Bladder microvascular endothelial cell (primary cell): Measurements from ENCODE around the gene CCDC157. TPM values are rescaled to one million over a fixed set of nuclear protein-coding genes. Genes with fewer than 3 reads are reported as not detected.

Experiments used
- total RNA-seq: library from RNA; depleted of rRNA; stranded (reverse); fragments of >200 nt; gene quantifications from 2 replicates; pipeline ENCODE4 v1.2.3, GENCODE V29; 2014

The CCDC157 gene
- 0.81 and 1.1 TPM in 2 replicates for total RNA-seq

DNA sequence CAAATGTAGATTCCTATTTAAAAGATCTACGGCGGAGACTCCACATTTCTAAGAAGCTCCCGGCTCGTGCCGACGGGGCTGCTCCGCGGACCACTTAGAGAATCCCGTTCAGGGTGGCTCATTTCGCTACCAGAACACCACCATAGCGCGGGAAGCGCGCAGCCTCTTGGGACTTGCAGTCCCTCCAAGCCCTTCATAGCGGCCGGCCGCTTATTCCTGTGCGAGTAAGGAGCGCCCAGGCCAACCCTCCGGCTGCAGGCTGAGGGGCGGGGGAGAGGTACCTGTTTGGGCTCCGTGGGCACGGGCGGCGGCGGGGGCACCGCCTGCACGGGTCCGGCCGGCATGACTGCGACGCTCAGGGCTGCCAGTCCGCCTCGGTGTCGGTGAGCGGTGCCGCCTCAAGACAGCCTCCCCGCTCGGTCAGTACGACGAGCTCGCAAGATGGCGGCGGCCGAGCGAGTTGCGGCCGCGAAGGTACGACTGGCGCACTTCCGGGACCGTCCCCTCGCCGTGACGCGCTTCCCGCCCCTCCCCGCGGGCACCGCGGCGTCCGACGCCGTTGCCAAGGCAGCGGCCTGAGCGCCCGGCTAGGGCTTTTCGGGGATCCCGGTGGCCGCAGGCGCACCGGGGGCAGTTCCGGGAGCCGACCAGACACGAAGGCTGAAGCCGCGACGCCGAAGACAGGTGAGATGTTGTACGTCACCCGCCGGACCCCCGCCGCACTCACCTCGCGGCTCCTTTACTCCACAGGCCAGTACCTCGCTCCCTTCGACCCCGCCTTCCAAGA is at the start of gene CCDC157, which contains the start of gene SF3A1:
Gene CCDC157 (plus strand): TSS at position 559 of the 787 bp plus-strand sequence. CDS start 8,994 bp downstream, outside the sequence.
Gene SF3A1 (minus strand): TSS at position 446 of the 787 bp plus-strand sequence. CDS start 102 bp downstream, at position 344.

DNA sequence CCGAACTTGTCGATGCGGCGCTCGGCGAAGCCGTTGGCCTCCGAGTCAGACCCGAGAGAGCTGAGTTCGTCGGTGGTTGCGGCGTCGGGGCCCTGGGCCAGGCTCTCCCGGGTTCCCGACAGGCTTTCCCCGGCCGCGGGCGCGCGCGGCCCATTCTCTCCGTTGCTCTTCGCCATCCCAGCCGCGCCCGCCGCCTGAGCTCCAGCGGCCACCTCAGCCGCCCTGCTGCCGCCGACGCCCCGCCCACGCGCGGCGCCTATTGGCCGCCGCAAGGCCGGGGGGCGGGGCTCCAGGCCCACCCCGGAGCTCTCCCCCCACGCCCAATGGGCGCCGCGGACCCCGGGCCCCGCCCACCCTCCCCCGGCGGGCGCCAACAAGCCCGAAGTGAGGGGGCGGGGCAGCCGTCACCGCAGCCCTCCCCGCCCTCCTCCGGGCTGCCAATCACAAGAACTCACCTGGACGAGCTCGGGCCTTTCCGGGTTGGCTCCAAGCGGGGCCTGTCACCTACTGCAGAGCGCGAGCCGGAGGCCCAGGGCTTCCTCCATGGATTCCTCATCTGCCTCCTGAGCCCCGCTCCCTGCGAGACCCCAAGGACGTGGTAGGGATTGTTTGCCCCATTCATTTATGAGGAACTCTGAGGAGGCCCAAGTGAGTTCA is 30.0 kb upstream of the CCDC157 start, which contains the start of gene TBC1D10A:
Gene TBC1D10A (minus strand): TSS at position 236 of the 657 bp plus-strand sequence. CDS start 60 bp downstream, at position 176.

DNA sequence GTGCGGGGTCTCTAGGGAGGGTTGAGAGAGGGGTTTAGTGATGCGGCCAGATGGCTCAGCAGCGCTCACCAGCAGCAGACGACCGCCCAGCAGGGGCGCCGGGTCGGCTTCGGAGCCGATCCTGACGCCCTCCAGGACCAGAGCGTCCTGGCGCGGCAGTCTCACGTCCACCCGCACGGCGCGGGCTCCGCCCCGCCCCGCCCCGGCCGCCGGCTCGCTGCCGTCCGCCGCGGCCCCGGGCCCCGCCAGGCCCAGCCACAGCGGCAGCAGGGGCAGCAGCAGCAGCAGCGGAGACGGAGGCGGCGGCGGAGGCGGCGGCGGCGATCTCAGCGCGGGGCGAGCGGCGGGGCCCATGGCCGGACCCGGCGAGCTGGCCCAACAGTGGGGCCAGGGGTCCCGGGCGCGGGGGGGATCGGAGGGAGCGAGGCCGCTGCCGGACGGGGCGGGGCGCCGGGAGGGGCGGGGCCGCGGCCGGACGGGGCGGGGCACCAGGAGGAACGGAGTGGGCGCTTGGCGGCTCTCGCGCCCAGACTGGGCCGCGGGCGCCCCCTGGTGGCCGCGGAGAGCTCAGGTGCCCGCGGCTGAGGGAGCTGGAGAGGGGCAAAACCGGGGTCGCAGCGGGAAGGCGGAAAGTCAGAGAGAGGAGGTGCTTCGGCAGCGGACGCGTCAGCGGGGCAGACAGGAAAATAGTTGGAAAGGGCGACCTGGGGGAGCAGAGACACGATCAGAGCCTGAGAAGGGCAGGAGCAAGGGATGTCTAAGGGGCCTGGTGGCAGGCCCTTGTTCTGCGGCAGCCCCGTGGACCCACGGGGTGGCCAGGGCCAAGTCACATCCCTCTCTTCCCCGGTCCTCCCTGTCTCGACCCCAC is 30.4 kb downstream of the CCDC157 start, which contains the start of gene RNF215:
Gene RNF215 (minus strand): TSS at position 452 of the 868 bp plus-strand sequence. CDS start 98 bp downstream, at position 354.

DNA sequence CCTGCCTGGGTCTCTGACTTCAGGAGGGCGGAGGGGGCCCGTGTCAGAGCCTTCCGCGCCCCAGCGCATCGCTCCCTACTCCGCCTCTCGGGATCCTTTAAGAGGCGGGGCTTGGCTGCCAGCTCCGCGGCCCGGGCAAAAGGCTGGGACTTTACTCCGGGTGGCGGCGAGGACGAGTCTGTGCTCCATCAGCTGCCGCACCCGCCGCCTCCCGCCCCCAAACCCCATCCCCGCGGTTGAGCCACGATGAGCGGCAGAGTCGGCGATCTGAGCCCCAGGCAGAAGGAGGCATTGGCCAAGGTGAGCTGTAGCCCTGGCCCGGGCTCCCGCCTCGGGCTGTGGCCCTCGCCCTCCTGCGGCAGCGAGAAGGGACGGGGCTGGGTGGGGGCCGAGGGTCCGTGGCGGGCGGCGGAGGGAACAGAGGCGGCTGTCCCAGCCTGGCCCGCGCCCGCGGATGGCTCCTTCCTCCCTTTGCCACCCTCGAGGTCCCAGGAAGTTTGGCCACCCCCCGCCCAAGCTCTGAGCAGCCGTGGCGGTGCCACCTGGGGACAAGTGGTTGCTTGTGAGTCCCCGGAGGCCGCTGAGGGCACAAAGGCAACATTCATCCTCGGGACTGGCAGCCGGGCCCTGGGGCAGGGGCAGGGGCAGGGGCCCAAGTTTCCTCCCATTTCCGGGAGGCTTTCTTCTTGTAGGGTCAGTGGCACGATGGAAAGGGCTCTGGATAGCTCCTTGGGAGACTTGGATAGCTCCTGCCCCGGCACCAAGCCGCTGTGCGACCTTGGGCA is 40.3 kb downstream of the CCDC157 start, which contains the start of gene SEC14L2:
Gene SEC14L2 (plus strand): TSS at position 148 of the 785 bp plus-strand sequence. CDS start 99 bp downstream, at position 247.

DNA sequence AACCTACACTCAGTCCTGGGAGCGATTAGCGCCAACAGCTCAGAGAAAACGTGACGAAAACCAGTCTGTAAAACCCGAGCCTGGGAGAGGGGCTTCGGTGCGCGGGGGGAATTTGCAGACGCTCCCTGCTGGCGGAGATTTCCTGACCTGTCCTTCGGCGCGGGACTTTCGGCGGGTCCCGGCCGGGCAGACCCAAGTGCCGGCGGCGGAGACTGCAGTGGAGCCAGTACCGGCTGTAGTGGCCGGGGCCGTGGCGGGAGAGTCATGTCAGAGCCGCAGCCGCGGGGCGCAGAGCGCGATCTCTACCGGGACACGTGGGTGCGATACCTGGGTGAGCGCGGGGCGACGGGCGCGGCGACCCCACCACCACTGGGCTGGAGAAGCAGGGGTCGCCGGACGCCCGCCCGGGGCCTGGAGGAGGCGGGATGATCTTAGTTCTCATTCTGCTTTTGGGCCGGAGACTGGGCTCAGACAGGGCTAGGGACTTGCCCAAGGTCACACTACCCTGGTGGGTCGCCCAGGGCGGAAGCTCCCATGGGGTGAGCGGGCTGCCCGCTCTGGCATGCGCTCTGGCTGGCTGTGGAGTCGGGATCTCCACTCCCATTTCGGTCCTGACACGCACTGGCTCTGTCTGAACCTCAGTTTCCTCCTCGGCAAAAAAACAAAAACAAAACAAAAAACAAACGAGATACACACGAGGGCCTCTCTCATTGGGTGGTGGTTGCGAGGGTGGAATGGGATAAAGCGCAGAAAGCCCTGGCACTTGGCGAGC is 69.0 kb downstream of the CCDC157 start, which contains the start of gene MTFP1:
Gene MTFP1 (plus strand): TSS at position 153 of the 772 bp plus-strand sequence. CDS start 112 bp downstream, at position 265.

Other genes starting within 250 kb of the CCDC157 start
- gene LIF, start 110.2 kb upstream of the CCDC157 start, total RNA-seq: 0.49 and 2.0 TPM in 2 replicates
- gene OSM, start 90.2 kb upstream of the CCDC157 start, total RNA-seq: not detected in 2 replicates
- gene CASTOR1, start 67.5 kb upstream of the CCDC157 start, total RNA-seq: 8.8 and 8.9 TPM in 2 replicates
- gene TBC1D10A, start 30.1 kb upstream of the CCDC157 start, total RNA-seq: 6.2 and 10.8 TPM in 2 replicates
- 16.8 and 33.2 TPM in 2 replicates for gene SF3A1, start 113 bp upstream of the CCDC157 start, total RNA-seq
- 13.8 and 22.3 TPM in 2 replicates for gene RNF215, start 30.4 kb downstream of the CCDC157 start, total RNA-seq
- gene SEC14L2, start 40.0 kb downstream of the CCDC157 start, total RNA-seq: 6.2 and 9.6 TPM in 2 replicates
- gene MTFP1, start 68.8 kb downstream of the CCDC157 start, total RNA-seq: 24.1 and 35.5 TPM in 2 replicates
- not detected in 2 replicates for gene SEC14L3, start 115.0 kb downstream of the CCDC157 start, total RNA-seq
- 0.06 TPM in 1 of 2 replicates, not detected in the other for gene SEC14L4, start 148.7 kb downstream of the CCDC157 start, total RNA-seq
- gene SEC14L6, start 189.7 kb downstream of the CCDC157 start, total RNA-seq: 0.13 TPM in 1 of 2 replicates, not detected in the other
- not detected in 2 replicates for gene GAL3ST1, start 217.7 kb downstream of the CCDC157 start, total RNA-seq
- 58.1 and 94.7 TPM in 2 replicates for gene PES1, start 234.9 kb downstream of the CCDC157 start, total RNA-seq